ENCODE results near the gene RBM5. TPM values are rescaled to one million over a fixed set of nuclear protein-coding genes. Genes with fewer than 3 reads are reported as not detected.

RBM5 gene
- 93.9 and 114 TPM in 2 replicates for total RNA-seq

GRCh38 chr3:50088725-50089608 is at the start of gene RBM5:
TSS of gene RBM5 (plus strand) at chr3:50088919. CDS start at chr3:50090435, 1,516 bp downstream.

DNA sequence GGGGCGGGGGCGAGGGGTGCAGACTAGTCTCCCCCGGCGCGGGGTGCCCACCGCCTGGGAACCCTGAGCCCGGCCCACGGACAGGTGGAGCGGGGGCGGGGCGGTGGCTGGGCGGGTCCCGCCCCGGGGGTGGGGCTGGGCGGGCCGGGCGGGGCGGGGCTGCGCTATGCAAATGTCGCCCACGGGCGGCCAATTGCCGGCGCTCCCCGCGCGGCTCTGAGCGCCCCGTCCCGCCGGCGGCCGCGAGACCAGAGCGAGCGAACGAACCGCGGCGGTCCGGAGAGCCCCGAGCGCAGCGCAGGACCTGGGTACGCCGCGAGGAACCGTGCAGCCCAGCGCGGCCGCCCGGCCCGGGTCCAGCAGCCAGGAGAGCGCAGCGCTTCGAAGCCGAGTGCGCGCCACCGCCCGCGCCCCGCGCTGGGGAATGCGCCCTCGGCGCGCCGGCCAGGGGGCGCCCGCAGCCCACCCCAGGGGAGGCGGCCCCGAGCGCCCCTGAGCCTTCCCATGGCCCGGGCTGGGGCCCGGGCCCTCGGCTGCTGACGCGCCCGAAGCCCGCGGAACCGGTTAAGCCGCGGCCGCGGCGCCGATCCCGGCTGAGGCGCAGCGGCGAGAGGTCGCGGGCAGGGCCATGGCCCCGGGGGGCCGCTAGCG is 66.2 kb downstream of the RBM5 start, which contains the start of gene SEMA3F:
Gene SEMA3F (plus strand): TSS at position 485 of the 651 bp plus-strand sequence. CDS start 4,299 bp downstream, outside the sequence.

Other genes with a start within 250 kb of the RBM5 start
- 4.9 and 5.2 TPM in 2 replicates for gene TRAIP, start 232.4 kb upstream of the RBM5 start, total RNA-seq
- not detected in 2 replicates for gene CAMKV, start 219.0 kb upstream of the RBM5 start, total RNA-seq
- 0.30 and 0.97 TPM in 2 replicates for gene MST1R, start 185.0 kb upstream of the RBM5 start, total RNA-seq
- gene MON1A, start 159.1 kb upstream of the RBM5 start, total RNA-seq = 14.3 and 20.5 TPM in 2 replicates
- 38.3 and 50.2 TPM in 2 replicates for gene RBM6, start 148.8 kb upstream of the RBM5 start, total RNA-seq
- 42.6 and 106 TPM in 2 replicates for gene SEMA3F, start 66.4 kb downstream of the RBM5 start, total RNA-seq
- not detected in 2 replicates for gene GNAT1, start 102.7 kb downstream of the RBM5 start, total RNA-seq
- under 0.01 TPM in 1 of 2 replicates, not detected in the other for gene SLC38A3, start 116.4 kb downstream of the RBM5 start, total RNA-seq
- 319 and 452 TPM in 2 replicates for gene GNAI2, start 147.3 kb downstream of the RBM5 start, total RNA-seq
- gene SEMA3B, start 180.2 kb downstream of the RBM5 start, total RNA-seq = 0.65 and 1.4 TPM in 2 replicates
- gene LSMEM2, start 190.2 kb downstream of the RBM5 start, total RNA-seq = not detected in 2 replicates
- 107 and 139 TPM in 2 replicates for gene IFRD2, start 203.5 kb downstream of the RBM5 start, total RNA-seq
- gene HYAL3, start 210.5 kb downstream of the RBM5 start, total RNA-seq = 5.2 and 6.2 TPM in 2 replicates
- 1.7 and 2.6 TPM in 2 replicates for gene NAA80, start 210.5 kb downstream of the RBM5 start, total RNA-seq
- 0.65 and 1.4 TPM in 2 replicates for gene HYAL1, start 214.7 kb downstream of the RBM5 start, total RNA-seq
- 382 and 404 TPM in 2 replicates for gene HYAL2, start 233.8 kb downstream of the RBM5 start, total RNA-seq
- gene TUSC2, start 239.3 kb downstream of the RBM5 start, total RNA-seq = 23.1 and 36.0 TPM in 2 replicates

All from epithelial cell of umbilical artery (primary cell).